Kidney (tissue), 14 donors: ENCODE data around the gene TXNDC11. TPM values are rescaled to one million over a fixed set of nuclear protein-coding genes. Genes with fewer than 3 reads are reported as not detected.
A peak's percentile ranks its signal among the peaks of the same experiment; 100 is the strongest.

Experiments used
- DNase-seq, 5 donors: peaks; one replicate each; pipeline ENCODE4 v3.0.0-alpha.2; 2013 to 2020
- FAIRE-seq: peaks from 2 replicates; lab custom pipeline; 2012; peaks lifted over from hg19 to GRCh38; lab: Jason Lieb, UNC
- H3K27ac ChIP-seq, 2 donors: one replicate each; pipeline ENCODE4 v1.7.0; 2013; ENCODE audit warnings: low read depth in 2 of 2, low read length in 2 of 2, inconsistent platforms in 1 of 2
- H3K27me3 ChIP-seq: one replicate; pipeline ENCODE4 v1.7.1; 2013; ENCODE audit warnings: low read length, inconsistent platforms; ENCODE audit not compliant: control insufficient read depth, insufficient read depth
- H3K36me3 ChIP-seq, 3 donors: one replicate each; pipeline versions ENCODE4 v1.7.0 to v1.7.1; 2013; ENCODE audit warnings: low read length in 3 of 3, control low read depth in 1 of 3, inconsistent platforms in 1 of 3; ENCODE audit not compliant: insufficient read depth in 3 of 3, control insufficient read depth in 2 of 3
- H3K4me1 ChIP-seq, 3 donors: one replicate each; pipeline versions ENCODE4 v1.7.0 to v1.7.1; 2013; ENCODE audit warnings: low read length in 3 of 3, inconsistent platforms in 1 of 3, low read depth in 1 of 3; ENCODE audit not compliant: control insufficient read depth in 2 of 3, insufficient read depth in 2 of 3
- H3K4me3 ChIP-seq, 3 donors: one replicate each; pipeline versions ENCODE4 v1.7.0 to v1.8.1; 2013; ENCODE audit warnings: low read length in 3 of 3, control low read depth in 1 of 3, inconsistent platforms in 1 of 3
- H3K9ac ChIP-seq, 3 donors: one replicate each; pipeline versions ENCODE4 v1.7.0 to v1.7.1; 2013; ENCODE audit warnings: low read length in 3 of 3, control low read depth in 1 of 3, inconsistent platforms in 1 of 3
- H3K9me3 ChIP-seq, 3 donors: one replicate each; pipeline versions ENCODE4 v1.7.0 to v1.7.1; 2013; ENCODE audit warnings: low read length in 3 of 3, control low read depth in 1 of 3, inconsistent platforms in 1 of 3; ENCODE audit not compliant: control insufficient read depth in 2 of 3, insufficient read depth in 1 of 3
- intact Hi-C: fragments of 100-400 bp; cut with DNase I; formaldehyde crosslinking; loops from one replicate; pipeline ENCODE4 v1.11.1; 2022
- polyA plus RNA-seq: library from polyadenylated mRNA; stranded (reverse); fragments of 350-450 nt; fragmentation: Illumina TruSeq; extraction: RNeasy Lipid Tissue Mini Kit (QIAGEN cat#74804); gene quantifications from one replicate; pipeline ENCODE4 v1.2.3, GENCODE V29; 2014; ENCODE audit warnings: low read depth, low replicate concordance; ENCODE audit not compliant: insufficient read depth
- total RNA-seq: library from RNA; stranded (reverse); fragmentation: NEBNext Ultra II Directional; extraction: Animal tissue kit (Norgen Biotek cat#: 25700); gene quantifications from one replicate; pipeline ENCODE4 v1.2.1, GENCODE V29; 2021
- TF ChIP-seq, protein P1 (sequence below): IDR thresholded peaks from 3 replicates; pipeline ENCODE4 v1.5.1; 2012; ENCODE audit warnings: mild to moderate bottlenecking, moderate library complexity, borderline replicate concordance; ENCODE audit not compliant: insufficient read depth; ENCODE audit errors: extremely low read depth
- donor health status: control.
- donor health status: control.
- donor health status: control.
- donor health status: control.
- donor health status: control.
- donor health status: DM: yes; HTN: yes; CAD: no.
- donor health status: Normal renal cell carcinoma (clear cell type).

Gene TXNDC11
- total and polyA plus RNA-seq, 2 donors from 2014 or later = 60.8 to 70.9 TPM

DNA sequence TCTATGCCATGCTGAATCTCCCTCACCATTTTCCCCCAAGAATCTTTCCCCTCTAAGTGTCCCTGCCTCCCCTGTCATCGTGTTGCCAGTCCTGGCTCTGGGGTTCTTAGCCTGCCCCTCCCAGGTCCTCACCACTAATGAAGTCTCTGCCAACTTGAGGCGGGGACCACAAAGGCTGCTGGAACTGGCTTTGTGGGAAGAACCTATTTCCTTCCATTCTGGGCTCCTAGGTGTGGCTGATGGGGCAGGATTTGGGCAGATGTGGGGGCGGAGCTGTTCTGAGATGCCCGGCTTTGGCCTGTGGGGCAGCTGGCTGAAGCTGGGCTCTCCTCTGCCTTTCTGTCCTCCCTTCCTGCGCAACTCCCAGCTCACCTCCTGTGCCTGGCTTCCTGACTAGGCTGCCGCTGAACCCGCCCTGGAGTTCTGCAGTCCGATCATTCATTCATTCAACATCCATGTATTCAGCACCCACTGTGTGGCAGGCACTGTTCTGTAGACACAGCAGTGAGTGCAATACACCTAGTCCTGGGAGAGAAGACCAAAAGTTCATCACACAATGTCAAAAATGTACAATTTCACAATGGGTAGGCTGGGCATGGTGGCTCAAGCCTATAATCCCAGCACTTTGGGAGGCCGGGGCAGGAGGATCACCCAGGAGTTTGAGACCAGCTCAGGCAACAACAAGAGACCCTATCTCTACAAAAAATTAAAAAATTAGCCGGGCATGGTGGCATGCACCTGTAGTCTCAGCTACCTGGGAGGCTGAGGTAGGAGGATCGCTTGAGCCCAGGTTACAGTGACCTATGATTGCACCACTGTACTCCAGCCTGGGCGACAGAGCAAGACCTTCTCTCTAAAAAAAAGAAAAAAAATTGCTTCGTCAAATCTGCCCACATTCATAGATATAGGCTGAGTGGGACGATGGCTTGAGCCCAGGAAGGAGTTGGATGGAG is 76.3 kb downstream of the TXNDC11 start:
- intact Hi-C loops = no loop called here
- DNase-seq (peak in 1 of 5 donors; percentile 45), FAIRE-seq (no peak)
- no peak overlapping the region for H3K4me3 ChIP-seq
- no peak overlapping the region for H3K27ac ChIP-seq
- H3K36me3 ChIP-seq = no peaks in the 10 kb centered on the region
- TF ChIP-seq, protein P1, sequence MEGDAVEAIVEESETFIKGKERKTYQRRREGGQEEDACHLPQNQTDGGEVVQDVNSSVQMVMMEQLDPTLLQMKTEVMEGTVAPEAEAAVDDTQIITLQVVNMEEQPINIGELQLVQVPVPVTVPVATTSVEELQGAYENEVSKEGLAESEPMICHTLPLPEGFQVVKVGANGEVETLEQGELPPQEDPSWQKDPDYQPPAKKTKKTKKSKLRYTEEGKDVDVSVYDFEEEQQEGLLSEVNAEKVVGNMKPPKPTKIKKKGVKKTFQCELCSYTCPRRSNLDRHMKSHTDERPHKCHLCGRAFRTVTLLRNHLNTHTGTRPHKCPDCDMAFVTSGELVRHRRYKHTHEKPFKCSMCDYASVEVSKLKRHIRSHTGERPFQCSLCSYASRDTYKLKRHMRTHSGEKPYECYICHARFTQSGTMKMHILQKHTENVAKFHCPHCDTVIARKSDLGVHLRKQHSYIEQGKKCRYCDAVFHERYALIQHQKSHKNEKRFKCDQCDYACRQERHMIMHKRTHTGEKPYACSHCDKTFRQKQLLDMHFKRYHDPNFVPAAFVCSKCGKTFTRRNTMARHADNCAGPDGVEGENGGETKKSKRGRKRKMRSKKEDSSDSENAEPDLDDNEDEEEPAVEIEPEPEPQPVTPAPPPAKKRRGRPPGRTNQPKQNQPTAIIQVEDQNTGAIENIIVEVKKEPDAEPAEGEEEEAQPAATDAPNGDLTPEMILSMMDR = no peak
- H3K9me3 ChIP-seq = no peaks in the 10 kb centered on the region
- peaks cover 0 to 11% (median 0%) of the 10 kb centered on the region in 3 donors for H3K4me1 ChIP-seq
- H3K27me3 ChIP-seq = no peaks in the 10 kb centered on the region
- no peak overlapping the region for H3K9ac ChIP-seq

DNA sequence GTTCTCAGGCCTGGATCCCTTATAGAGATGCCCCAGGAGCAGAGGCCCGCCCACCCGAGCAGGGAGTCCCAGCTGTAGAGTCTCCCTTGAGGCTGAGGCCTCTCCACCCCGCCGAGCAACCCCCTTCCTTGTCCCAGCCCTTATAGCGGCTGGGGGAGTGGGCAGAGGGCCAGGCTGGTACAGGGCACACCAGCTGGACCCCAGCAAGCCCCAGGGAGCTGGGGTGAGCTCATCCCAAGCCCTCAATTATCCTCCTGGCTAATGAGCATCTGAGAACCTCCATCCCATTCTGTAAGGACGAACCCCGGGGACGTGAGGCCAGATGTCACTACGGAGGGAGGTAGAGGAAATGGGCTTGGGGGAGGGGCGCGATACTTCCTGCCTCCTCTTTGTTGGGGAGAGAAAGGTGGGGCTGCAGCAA is 77.6 kb downstream of the TXNDC11 start:
- H3K9ac ChIP-seq = no peak overlapping the region
- TF ChIP-seq, protein P1 = no peak
- intact Hi-C loops = no loop called here
- no peaks in the 10 kb centered on the region for H3K9me3 ChIP-seq
- peaks cover 0 to 4% (median 0%) of the 10 kb centered on the region in 3 donors for H3K4me1 ChIP-seq
- H3K27me3 ChIP-seq = no peaks in the 10 kb centered on the region
- FAIRE-seq = no peak
- no peak overlapping the region for H3K4me3 ChIP-seq
- H3K36me3 ChIP-seq = no peaks in the 10 kb centered on the region
- no peak overlapping the region for H3K27ac ChIP-seq
- peak in 2 of 5 donors; percentile 33 to 75 for DNase-seq

GRCh38 chr16:11662582-11662981 is 80.1 kb downstream of the TXNDC11 start:
- no peak overlapping the region for H3K9ac ChIP-seq
- H3K36me3 ChIP-seq = no peaks in the 10 kb centered on the region
- H3K9me3 ChIP-seq = no peaks in the 10 kb centered on the region
- no peak overlapping the region for H3K27ac ChIP-seq
- H3K27me3 ChIP-seq = no peaks in the 10 kb centered on the region
- DNase-seq (no peak), FAIRE-seq (no peak)
- intact Hi-C loops = no loop called here
- TF ChIP-seq, protein P1 = no peak
- H3K4me1 ChIP-seq = no peaks in the 10 kb centered on the region
- H3K4me3 ChIP-seq = no peak overlapping the region
